ENCODE results near the gene LBP. TPM values are rescaled to one million over a fixed set of nuclear protein-coding genes. Genes with fewer than 3 reads are reported as not detected.
A peak's percentile ranks its signal among the peaks of the same experiment; 100 is the strongest.

Gene LBP, protein sequence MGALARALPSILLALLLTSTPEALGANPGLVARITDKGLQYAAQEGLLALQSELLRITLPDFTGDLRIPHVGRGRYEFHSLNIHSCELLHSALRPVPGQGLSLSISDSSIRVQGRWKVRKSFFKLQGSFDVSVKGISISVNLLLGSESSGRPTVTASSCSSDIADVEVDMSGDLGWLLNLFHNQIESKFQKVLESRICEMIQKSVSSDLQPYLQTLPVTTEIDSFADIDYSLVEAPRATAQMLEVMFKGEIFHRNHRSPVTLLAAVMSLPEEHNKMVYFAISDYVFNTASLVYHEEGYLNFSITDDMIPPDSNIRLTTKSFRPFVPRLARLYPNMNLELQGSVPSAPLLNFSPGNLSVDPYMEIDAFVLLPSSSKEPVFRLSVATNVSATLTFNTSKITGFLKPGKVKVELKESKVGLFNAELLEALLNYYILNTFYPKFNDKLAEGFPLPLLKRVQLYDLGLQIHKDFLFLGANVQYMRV
- total RNA-seq = 1 to 10 TPM in 1 of 2 donors, under 1 TPM in 1; 0.54 to 1.7 TPM

DNA sequence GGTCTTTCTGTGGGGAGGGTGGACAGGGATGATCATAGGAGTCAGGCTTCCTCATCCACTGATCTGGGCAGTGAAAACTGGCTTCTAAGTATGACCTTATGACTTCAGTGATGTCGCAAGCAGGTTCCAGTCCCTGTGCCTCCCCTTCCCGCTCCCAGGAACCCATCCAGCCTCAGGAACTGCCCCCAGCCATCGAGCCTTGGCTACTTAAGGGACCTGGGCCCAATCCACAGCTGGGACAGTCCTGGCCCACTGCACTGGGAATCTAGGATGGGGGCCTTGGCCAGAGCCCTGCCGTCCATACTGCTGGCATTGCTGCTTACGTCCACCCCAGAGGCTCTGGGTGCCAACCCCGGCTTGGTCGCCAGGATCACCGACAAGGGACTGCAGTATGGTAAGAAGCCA lies at the start of gene LBP:
TSS of gene LBP (plus strand) at position 236 of the 405 bp plus-strand sequence. CDS start at position 271, 35 bp downstream.
- TF ChIP-seq, protein P1, sequence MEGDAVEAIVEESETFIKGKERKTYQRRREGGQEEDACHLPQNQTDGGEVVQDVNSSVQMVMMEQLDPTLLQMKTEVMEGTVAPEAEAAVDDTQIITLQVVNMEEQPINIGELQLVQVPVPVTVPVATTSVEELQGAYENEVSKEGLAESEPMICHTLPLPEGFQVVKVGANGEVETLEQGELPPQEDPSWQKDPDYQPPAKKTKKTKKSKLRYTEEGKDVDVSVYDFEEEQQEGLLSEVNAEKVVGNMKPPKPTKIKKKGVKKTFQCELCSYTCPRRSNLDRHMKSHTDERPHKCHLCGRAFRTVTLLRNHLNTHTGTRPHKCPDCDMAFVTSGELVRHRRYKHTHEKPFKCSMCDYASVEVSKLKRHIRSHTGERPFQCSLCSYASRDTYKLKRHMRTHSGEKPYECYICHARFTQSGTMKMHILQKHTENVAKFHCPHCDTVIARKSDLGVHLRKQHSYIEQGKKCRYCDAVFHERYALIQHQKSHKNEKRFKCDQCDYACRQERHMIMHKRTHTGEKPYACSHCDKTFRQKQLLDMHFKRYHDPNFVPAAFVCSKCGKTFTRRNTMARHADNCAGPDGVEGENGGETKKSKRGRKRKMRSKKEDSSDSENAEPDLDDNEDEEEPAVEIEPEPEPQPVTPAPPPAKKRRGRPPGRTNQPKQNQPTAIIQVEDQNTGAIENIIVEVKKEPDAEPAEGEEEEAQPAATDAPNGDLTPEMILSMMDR (IDR thresholded peaks at IDR 0.05) = no peak
- no peak within 1 kb of the TSS for H3K27ac ChIP-seq
- ATAC-seq (ENCODE audit: insufficient number of reproducible peaks, low FRiP score, low read depth) = no peak
- H3K36me3 ChIP-seq = no peaks in the 10 kb centered on the region
- no peak within 1 kb of the TSS for H3K4me3 ChIP-seq
- no peak for DNase-seq (ENCODE audit: low spot score)
- no peaks in the 10 kb centered on the region for H3K9me3 ChIP-seq
- H3K27me3 ChIP-seq (replicated peaks; ENCODE audit: insufficient read depth) = no peaks in the 10 kb centered on the region
- no peaks in the 10 kb centered on the region for H3K4me1 ChIP-seq (ENCODE audit: control insufficient read depth in 1 of 2, low read depth in 2 of 2)

DNA sequence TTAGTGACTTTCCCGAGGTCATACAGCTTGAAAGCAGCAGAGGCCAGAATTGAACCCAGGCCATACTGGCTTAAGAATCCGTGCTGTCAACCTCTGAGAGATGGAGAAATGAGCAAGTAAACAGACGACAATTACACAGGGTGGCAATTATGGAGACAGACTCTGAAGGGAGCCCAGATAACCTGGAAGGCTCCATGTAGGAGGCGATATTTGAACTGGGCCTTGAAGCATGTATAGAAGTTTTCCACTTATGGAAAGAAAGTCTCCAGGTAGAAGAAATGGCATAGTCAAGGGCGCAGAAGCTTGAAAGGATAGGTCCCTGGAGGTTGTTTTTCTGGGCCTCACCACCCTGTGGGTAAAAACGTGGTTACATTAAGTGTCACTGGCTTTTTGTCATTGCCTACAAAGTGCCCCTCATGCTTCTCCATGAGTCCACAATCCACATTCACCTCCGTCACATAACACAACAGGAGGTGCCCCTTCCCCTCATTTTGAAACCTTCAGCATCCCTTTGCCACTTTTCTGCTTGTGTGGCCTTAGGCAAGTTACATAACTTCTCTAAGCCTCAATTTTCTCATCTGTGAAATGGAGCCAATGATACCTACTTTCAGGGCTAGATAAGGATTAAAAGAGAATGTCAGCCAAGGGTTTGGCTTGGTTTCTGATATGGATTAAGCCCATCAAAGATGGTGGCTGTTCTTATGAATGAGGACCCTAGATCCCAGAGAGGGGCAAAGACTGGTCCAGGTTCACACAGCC lies 48.2 kb upstream of the LBP start:
- DNase-seq (ENCODE audit: low spot score) = no peak
- TF ChIP-seq, protein P1 (IDR thresholded peaks at IDR 0.05) = no peak

DNA sequence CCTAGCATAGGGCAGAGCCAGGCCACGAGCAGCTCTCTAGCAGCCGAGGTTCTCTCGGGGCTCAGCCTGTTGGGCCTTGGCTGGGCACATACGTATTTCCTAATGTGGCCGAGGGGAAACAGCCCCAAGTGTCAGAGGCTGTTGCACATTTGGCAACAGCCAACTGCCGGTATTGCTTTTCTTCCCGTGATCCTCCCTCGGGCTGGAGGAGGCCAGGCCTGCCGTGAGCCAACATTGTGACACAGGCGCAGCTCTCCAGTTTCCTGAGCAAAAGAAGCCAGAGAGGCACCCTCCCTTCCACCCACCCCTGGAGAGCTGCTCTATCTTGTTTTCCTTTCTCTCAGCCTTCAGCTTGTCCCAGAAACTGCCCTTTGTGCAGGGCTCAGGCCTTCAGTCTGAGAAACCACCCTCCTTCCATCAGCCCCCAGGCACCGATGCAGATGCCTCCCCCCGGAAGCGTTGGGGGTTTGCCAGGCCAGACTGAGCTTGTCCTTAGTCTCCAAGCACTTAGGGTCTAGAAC lies 47.5 kb upstream of the LBP start:
- Histone ChIP-seq H3K27ac (peak overlapping the region; percentile 81 to 91), H3K9me3 (no peaks in the 10 kb centered on the region), H3K27me3 (replicated peaks; ENCODE audit: insufficient read depth) (no peaks in the 10 kb centered on the region), H3K36me3 (no peaks in the 10 kb centered on the region), H3K4me3 (peak overlapping the region; percentile 38), H3K4me1 (ENCODE audit: control insufficient read depth in 1 of 2, low read depth in 2 of 2) (peaks cover 12 to 17% of the 10 kb centered on the region in 2 donors)
- peak; percentile 89 for ATAC-seq (ENCODE audit: insufficient number of reproducible peaks, low FRiP score, low read depth)
- TF ChIP-seq, protein P1 (IDR thresholded peaks at IDR 0.05) = no peak
- DNase-seq (ENCODE audit: low spot score) = peak; percentile 40

More for the DNA sequence above, 48.2 kb upstream of the LBP start:
- Histone ChIP-seq H3K4me3 (no peak overlapping the region), H3K36me3 (no peaks in the 10 kb centered on the region), H3K27ac (peak overlapping the region; percentile 81 to 91), H3K4me1 (ENCODE audit: control insufficient read depth in 1 of 2, low read depth in 2 of 2) (peaks cover 12 to 17% of the 10 kb centered on the region in 2 donors), H3K9me3 (no peaks in the 10 kb centered on the region), H3K27me3 (replicated peaks; ENCODE audit: insufficient read depth) (no peaks in the 10 kb centered on the region)
- no peak for ATAC-seq (ENCODE audit: insufficient number of reproducible peaks, low FRiP score, low read depth)

DNA sequence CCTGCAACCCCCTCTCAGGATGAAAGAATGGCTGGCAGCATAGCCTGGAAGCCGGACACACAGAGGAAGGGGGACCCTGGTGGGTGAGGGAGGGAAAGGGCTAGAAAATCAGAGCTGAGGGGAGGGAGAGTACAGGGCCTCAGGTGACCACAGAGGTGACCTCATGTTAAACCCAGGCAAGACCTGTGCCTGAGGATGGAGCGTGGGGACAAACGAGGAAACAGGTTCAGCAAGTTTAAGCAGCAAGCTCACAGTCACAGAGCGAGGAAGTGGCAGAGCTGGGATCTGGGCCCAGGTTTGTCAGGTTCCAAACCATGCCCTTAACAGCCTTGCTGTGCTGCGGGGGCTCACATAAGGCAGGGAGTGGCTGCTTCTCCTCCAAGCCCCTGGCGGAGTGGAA lies 46.3 kb upstream of the LBP start:
- no peak for ATAC-seq (ENCODE audit: insufficient number of reproducible peaks, low FRiP score, low read depth)
- Histone ChIP-seq H3K27ac (peak overlapping the region in 1 of 2 donors; percentile 91), H3K4me1 (ENCODE audit: control insufficient read depth in 1 of 2, low read depth in 2 of 2) (peaks cover 12 to 17% of the 10 kb centered on the region in 2 donors)

More for the DNA sequence above, 46.3 kb upstream of the LBP start:
- Histone ChIP-seq H3K4me3 (no peak overlapping the region), H3K36me3 (no peaks in the 10 kb centered on the region), H3K27me3 (replicated peaks; ENCODE audit: insufficient read depth) (no peaks in the 10 kb centered on the region), H3K9me3 (no peaks in the 10 kb centered on the region)
- TF ChIP-seq, protein P1 (IDR thresholded peaks at IDR 0.05) = no peak
- no peak for DNase-seq (ENCODE audit: low spot score)
